IPS-15b (cell line): ENCODE results near the gene ZNF780A.
"Not testable (repeated sequence)": the region's sequence is repeated elsewhere in the genome, so short reads cannot be mapped to it uniquely, and the experiment has no call there.

Experiments used
- H3K27me3 ChIP-seq: one replicate; pipeline ENCODE4 v1.6.1; 2013; ENCODE audit warnings: low read length; ENCODE audit not compliant: control insufficient read depth, insufficient read depth
- H3K36me3 ChIP-seq: one replicate; pipeline ENCODE4 v1.6.1; 2013; ENCODE audit warnings: low read length; ENCODE audit not compliant: control insufficient read depth, insufficient read depth
- H3K4me1 ChIP-seq: one replicate; pipeline ENCODE4 v1.6.1; 2013; ENCODE audit warnings: mild to moderate bottlenecking, low read length; ENCODE audit not compliant: control insufficient read depth, insufficient read depth
- H3K4me3 ChIP-seq: one replicate; pipeline ENCODE4 v1.5.1; 2013; ENCODE audit warnings: low read depth, low read length
- H3K9ac ChIP-seq: one replicate; pipeline ENCODE4 v1.6.1; 2013; ENCODE audit warnings: low read depth, mild to moderate bottlenecking, low read length
- H3K9me3 ChIP-seq: one replicate; pipeline ENCODE4 v1.6.1; 2013; ENCODE audit warnings: mild to moderate bottlenecking, low read length; ENCODE audit not compliant: control insufficient read depth, insufficient read depth

ZNF780A gene

DNA sequence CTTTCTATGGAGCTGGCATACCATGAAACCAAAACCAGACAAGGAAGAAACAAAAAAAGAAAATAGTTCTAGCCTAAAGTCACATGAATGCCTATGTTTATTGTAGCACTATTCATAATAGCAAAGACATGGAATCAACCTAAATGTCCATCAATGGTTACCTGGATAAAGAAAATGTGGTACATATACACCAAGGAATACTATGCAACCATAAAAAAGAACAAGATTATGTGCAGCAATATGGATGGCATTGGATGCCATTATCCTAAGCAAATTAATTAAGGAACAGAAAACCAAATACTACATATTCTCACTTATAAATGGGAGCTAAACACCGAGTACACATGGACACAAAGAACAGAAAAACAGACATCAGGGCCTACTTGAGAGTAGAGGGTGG lies 10.5 kb downstream of the ZNF780A start:
- H3K27me3 ChIP-seq = no peaks in the 10 kb centered on the region
- no peak overlapping the region for H3K9ac ChIP-seq
- peaks cover 3% of the 10 kb centered on the region for H3K9me3 ChIP-seq
- peaks cover 12% of the 10 kb centered on the region for H3K36me3 ChIP-seq
- no peak overlapping the region for H3K4me3 ChIP-seq
- H3K4me1 ChIP-seq = no peaks in the 10 kb centered on the region

DNA sequence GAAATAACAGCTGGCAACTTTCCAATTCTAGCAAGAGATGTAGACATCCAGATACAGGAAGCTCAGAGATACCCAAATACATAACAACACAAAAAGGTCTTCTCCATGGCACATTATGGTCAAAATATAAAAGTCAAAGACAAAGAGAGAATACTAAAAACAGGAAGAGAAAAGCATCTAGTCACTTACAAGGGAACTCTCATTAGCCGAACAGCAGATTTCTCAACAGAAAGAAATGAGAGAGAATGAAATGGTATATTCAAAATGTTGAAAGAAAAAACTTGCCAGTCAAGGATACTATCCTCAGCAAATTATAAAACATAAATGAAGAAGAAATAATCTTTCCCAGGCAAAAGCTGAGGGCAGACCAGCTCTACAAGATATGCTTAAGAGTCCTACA lies 12.4 kb downstream of the ZNF780A start:
- Histone ChIP-seq H3K36me3 (peaks cover 26% of the 10 kb centered on the region), H3K9me3 (peaks cover 10% of the 10 kb centered on the region)

GRCh38 chr19:40070058-40070457 lies 20.7 kb downstream of the ZNF780A start:
- H3K4me1 ChIP-seq = no peaks in the 10 kb centered on the region
- peaks cover 12% of the 10 kb centered on the region for H3K36me3 ChIP-seq

More for the DNA sequence above, 12.4 kb downstream of the ZNF780A start:
- H3K4me3 ChIP-seq = no peak overlapping the region
- no peaks in the 10 kb centered on the region for H3K27me3 ChIP-seq
- H3K9ac ChIP-seq = no peak overlapping the region
- H3K4me1 ChIP-seq = no peaks in the 10 kb centered on the region

DNA sequence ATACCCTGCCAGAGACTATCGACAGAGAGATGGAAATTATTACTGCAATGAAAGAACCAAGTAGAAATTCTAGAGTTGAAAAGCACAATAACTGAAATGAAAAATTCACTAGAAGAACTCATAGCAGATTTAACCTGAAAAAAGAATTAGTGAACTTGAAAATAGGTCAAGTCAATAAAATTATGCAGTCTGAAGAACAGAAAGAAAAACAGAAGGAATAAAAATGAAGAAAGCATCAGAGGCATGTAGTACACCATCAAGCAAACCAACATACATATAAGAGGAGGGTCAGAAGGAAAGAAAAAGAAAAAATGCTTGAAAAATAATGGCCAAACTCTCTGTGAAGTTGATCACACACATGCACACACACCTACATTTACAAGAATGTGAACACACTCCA lies 31.1 kb downstream of the ZNF780A start:
- Histone ChIP-seq H3K4me1 (no peaks in the 10 kb centered on the region), H3K9ac (no peak overlapping the region), H3K27me3 (no peaks in the 10 kb centered on the region), H3K4me3 (no peak overlapping the region), H3K36me3 (no peaks in the 10 kb centered on the region), H3K9me3 (no peaks in the 10 kb centered on the region)

More at GRCh38 chr19:40070058-40070457, 20.7 kb downstream of the ZNF780A start:
- Histone ChIP-seq H3K4me3 (no peak overlapping the region), H3K27me3 (no peaks in the 10 kb centered on the region), H3K9ac (no peak overlapping the region), H3K9me3 (peaks cover 13% of the 10 kb centered on the region)

DNA sequence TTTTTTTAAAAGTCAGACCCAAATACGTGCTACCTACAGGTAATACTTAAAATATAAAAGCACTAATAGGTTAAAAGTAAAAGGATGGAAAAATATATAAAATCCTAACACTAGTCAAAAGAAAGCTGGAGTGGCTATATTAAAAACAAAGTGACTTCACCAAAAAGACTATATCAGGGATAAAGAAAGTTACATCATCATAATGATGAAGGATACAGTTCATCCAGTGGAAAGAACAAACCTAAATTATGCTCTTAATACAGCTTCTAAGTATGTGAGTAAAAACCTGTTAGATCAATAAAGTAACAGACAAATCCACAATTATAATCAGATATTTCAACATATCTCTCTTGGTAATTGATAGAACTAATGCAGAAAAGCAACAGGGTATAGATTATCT lies 33.6 kb downstream of the ZNF780A start:
- H3K4me3 ChIP-seq = no peak overlapping the region
- H3K9ac ChIP-seq = no peak overlapping the region
- H3K36me3 ChIP-seq = no peaks in the 10 kb centered on the region
- no peaks in the 10 kb centered on the region for H3K9me3 ChIP-seq
- H3K27me3 ChIP-seq = no peaks in the 10 kb centered on the region
- no peaks in the 10 kb centered on the region for H3K4me1 ChIP-seq

DNA sequence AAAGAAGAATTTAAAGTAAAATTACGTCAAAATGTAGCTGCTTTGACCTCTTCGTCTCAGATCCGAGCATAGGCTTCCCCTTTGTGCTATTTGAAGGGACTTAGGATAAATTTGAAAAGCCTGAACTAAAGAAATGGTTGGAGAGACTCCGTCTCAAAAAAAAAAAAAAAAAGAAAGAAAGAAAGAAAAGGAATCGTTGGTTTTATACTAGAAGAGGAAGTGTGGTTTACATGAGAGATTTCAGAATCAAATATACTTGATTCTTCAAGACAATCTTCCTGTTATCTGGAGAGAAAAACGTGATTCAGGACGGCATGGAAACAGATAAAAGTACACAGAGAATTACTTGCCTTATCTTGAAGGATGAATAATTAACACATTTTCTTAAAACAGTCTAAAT lies 34.2 kb downstream of the ZNF780A start:
- H3K36me3 ChIP-seq = no peaks in the 10 kb centered on the region
- H3K27me3 ChIP-seq = no peaks in the 10 kb centered on the region
- peak overlapping the region; percentile 62 for H3K9ac ChIP-seq
- peak overlapping the region; percentile 100 for H3K4me3 ChIP-seq
- no peaks in the 10 kb centered on the region for H3K9me3 ChIP-seq
- H3K4me1 ChIP-seq = no peaks in the 10 kb centered on the region

- Histone ChIP-seq H3K9ac (peak within 1 kb of the TSS; percentile 83), H3K4me3 (peak within 1 kb of the TSS; percentile 100), H3K27me3 (no peaks in the 10 kb centered on the region), H3K4me1 (no peaks in the 10 kb centered on the region), H3K9me3 (no peaks in the 10 kb centered on the region), H3K36me3 (no peaks in the 10 kb centered on the region)
Measured at GRCh38 chr19:40055832-40056504, 34.8 kb downstream of the ZNF780A start, which contains the start of gene ZNF780B. Gene ZNF780B, minus strand, starts transcription at chr19:40056231. Its CDS starts 5,899 bp downstream, at chr19:40050332.

DNA sequence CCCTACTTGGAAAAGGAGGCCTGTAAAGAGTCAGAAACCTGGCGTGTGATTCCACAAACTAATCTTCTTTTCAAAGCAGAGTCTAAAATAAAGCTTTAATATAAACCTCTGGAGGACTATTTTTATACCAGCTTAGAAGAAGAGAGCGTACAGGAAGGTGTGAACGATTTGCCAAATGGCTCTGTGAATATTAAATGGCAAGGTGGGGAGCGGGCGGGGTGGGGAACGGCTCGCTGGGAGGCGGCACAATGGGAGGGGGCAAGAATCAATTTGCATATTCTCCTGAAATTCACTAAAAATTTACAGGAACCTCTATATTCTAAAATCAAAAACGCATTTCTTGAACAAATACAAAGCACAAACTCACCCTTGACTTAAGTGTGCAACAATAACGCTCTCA lies 35.7 kb downstream of the ZNF780A start:
- no peaks in the 10 kb centered on the region for H3K36me3 ChIP-seq
- H3K4me3 ChIP-seq = peak overlapping the region; percentile 100
- H3K4me1 ChIP-seq = no peaks in the 10 kb centered on the region
- no peaks in the 10 kb centered on the region for H3K9me3 ChIP-seq
- H3K27me3 ChIP-seq = no peaks in the 10 kb centered on the region
- peak overlapping the region; percentile 83 for H3K9ac ChIP-seq

GRCh38 chr19:40054632-40055031 lies 36.1 kb downstream of the ZNF780A start:
- Histone ChIP-seq H3K9ac (no peak overlapping the region), H3K36me3 (no peaks in the 10 kb centered on the region), H3K9me3 (no peaks in the 10 kb centered on the region), H3K4me1 (no peaks in the 10 kb centered on the region), H3K27me3 (no peaks in the 10 kb centered on the region), H3K4me3 (peak overlapping the region; percentile 100)

DNA sequence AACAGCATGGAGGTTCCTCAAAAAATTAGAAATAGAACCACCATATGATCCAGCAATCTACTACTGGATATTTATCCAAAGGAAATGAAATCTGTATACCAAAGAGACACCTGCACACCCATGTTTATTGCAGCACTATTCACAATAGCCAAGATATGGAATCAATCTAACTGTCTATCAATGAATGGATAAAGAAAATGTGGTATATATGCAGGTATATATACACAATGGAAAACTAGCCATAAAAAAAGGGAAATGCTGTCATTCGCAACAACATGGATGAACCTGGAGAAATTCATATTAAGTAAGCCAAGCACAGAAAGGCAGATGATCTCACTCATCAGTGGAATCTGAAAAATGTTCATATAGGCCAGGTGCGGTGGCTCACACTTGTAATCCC lies 37.3 kb downstream of the ZNF780A start:
- Histone ChIP-seq H3K27me3 (no peaks in the 10 kb centered on the region), H3K4me1 (no peaks in the 10 kb centered on the region), H3K4me3 (no peak overlapping the region), H3K9me3 (no peaks in the 10 kb centered on the region), H3K36me3 (peaks cover 4% of the 10 kb centered on the region), H3K9ac (no peak overlapping the region)

GRCh38 chr19:40041718-40042117 lies 49.0 kb downstream of the ZNF780A start:
- H3K36me3 ChIP-seq = peaks cover 16% of the 10 kb centered on the region
- H3K4me3 ChIP-seq, H3K27me3 ChIP-seq, H3K4me1 ChIP-seq, H3K9ac ChIP-seq: not testable (repeated sequence)
- H3K9me3 ChIP-seq = peaks cover 29% of the 10 kb centered on the region

GRCh38 chr19:40038047-40038446 lies 52.7 kb downstream of the ZNF780A start:
- not testable (repeated sequence) for H3K27me3 ChIP-seq, H3K4me3 ChIP-seq, H3K36me3 ChIP-seq, H3K9ac ChIP-seq, H3K4me1 ChIP-seq
- H3K9me3 ChIP-seq = peaks cover 32% of the 10 kb centered on the region
